GM19372 (cell line): ENCODE measurements around the gene EMP3.
"Not testable (repeated sequence)": the region's sequence is repeated elsewhere in the genome, so short reads cannot be mapped to it uniquely, and the experiment has no call there.

Experiments
- ATAC-seq: cut with Tn5 transposase; IDR thresholded peaks from one replicate; pipeline ENCODE4 v1.9.1; 2021; ENCODE audit warnings: mild to moderate bottlenecking, low read depth, moderate library complexity; ENCODE audit not compliant: unreplicated experiment

EMP3 gene

GRCh38 chr19:48371367-48371766 is 46.0 kb downstream of the EMP3 start:
- no peak for ATAC-seq

DNA sequence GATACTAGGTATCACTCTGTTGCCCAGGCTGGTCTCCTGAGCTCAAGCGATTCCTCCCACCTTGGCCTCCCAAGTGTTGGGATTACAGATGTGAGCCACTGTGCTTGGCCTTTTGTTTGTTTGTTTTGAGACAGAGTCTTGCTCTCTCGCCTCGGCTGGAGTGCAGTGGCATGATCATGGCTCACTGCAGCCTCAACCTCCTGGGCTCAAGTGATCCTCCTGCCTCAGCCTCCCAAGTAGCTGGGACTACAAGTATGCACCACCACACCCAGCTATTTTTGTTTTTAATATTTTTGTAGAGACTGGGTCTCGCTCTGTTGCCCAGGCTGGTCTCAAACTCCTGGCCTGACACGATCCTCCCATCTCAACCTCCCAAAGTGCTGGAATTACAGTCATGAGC is 46.4 kb downstream of the EMP3 start:
- ATAC-seq = not testable (repeated sequence)

- no peak for ATAC-seq
Observed at GRCh38 chr19:48372904-48373303, 47.6 kb downstream of the EMP3 start.

DNA sequence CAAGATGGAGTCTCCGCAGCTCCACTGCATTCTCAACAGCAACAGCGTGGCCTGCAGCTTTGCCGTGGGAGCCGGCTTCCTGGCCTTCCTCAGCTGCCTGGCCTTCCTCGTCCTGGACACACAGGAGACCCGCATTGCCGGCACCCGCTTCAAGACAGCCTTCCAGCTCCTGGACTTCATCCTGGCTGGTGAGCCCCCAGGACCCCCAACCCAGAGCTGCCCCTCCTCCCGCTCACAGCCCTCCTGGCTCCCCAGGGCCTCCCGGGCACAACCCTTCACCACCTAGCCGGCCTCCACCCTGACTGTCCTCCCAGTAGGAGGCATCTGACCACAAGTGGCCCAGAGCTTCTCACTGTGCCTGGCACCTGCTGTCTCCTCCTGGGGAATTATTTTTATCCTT is 48.2 kb downstream of the EMP3 start:
- no peak for ATAC-seq

DNA sequence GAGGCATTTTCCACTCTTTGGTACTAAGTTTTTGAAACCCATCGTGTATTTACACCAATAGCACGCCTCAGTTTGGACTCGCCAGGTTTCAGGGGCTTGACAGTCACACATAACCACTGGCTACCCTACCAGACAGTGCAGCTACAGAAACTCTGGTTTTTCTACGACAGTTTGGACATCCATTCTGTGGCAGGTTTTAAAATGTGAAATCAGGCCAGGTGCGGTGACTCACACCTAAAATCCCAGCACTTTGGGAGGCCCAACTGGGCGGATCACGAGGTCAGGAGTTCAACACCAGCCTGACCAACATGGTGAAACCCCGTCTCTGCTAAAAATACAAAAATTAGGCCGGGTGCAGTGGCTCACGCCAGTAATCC is 52.8 kb downstream of the EMP3 start:
- ATAC-seq = no peak

GRCh38 chr19:48379058-48379457 is 53.7 kb downstream of the EMP3 start:
- no peak for ATAC-seq
